Caco-2 (cell line): ENCODE results near the gene BBX. TPM values are rescaled to one million over a fixed set of nuclear protein-coding genes. Genes with fewer than 3 reads are reported as not detected.

Source experiments
- BruUV-seq: library from RNA; stranded (reverse); fragments of 400-500 nt; replicated peaks from 2 replicates; lab custom pipeline; 2021; lab: Mats Ljungman, UMichigan
- CTCF ChIA-PET: fragments of 300-600 bp; sonication (Branson Sonifier 250); formaldehyde crosslinking; loops from one replicate; lab custom pipeline; 2022; ENCODE audit warnings: antibody characterized with exemption; lab: Charles Lee
- POLR2A ChIA-PET: fragments of 300-600 bp; sonication (Branson Sonifier 250); formaldehyde crosslinking; loops from one replicate; lab custom pipeline; 2022; ENCODE audit warnings: antibody characterized with exemption; lab: Charles Lee
- DNase-seq, 2 experiments: peaks; one replicate each; pipeline versions ENCODE4 v3.0.0 to v3.0.0-alpha.2; 2020 to 2022
- H3K27me3 ChIP-seq: replicated peaks from 2 replicates; pipeline ENCODE4 v1.6.0; 2011; ENCODE audit warnings: low read length; ENCODE audit not compliant: control insufficient read depth, insufficient read depth
- H3K36me3 ChIP-seq: 2 replicates; pipeline ENCODE4 v1.5.1; 2011; ENCODE audit warnings: low read length; ENCODE audit not compliant: control insufficient read depth, insufficient read depth
- H3K4me1 ChIP-seq: fragments of 250-450 bp; sonication (Bioruptor Pico); 2 replicates; pipeline ENCODE4 v1.5.1; 2020; ENCODE audit warnings: mild to moderate bottlenecking
- H3K4me3 ChIP-seq: 2 replicates; pipeline ENCODE4 v1.5.1; 2011; ENCODE audit warnings: low read depth, mild to moderate bottlenecking, control low read depth, low read length
- H3K9me3 ChIP-seq: fragments of 250-450 bp; sonication (Bioruptor Pico); 2 replicates; pipeline ENCODE4 v1.5.1; 2020; ENCODE audit warnings: mild to moderate bottlenecking, moderate library complexity
- H3K27ac Mint-ChIP-seq: one replicate; pipeline ENCODE4 v1.8.0; 2022; ENCODE audit warnings: mixed read lengths; ENCODE audit not compliant: unreplicated experiment
- H3K27me3 Mint-ChIP-seq: one replicate; pipeline ENCODE4 v1.8.0; 2022; ENCODE audit warnings: mixed read lengths; ENCODE audit not compliant: insufficient read depth, unreplicated experiment
- H3K36me3 Mint-ChIP-seq: one replicate; pipeline ENCODE4 v1.8.0; 2022; ENCODE audit warnings: mild to moderate bottlenecking, mixed read lengths; ENCODE audit not compliant: insufficient read depth, unreplicated experiment
- H3K4me1 Mint-ChIP-seq: one replicate; pipeline ENCODE4 v1.8.0; 2022; ENCODE audit warnings: low read depth, mixed read lengths; ENCODE audit not compliant: unreplicated experiment
- H3K4me3 Mint-ChIP-seq: one replicate; pipeline ENCODE4 v1.8.0; 2022; ENCODE audit warnings: mild to moderate bottlenecking, moderate library complexity, mixed read lengths; ENCODE audit not compliant: unreplicated experiment
- H3K9me3 Mint-ChIP-seq: one replicate; pipeline ENCODE4 v1.8.0; 2022; ENCODE audit warnings: mixed read lengths; ENCODE audit not compliant: unreplicated experiment
- CTCF ChIP-seq, 2 experiments: fragments of 200-600 bp in 1 of 2; IDR thresholded peaks; 1 replicate in 1 of 2; 2 replicates in 1 of 2; pipeline versions ENCODE4 v1.5.1 to v1.8.0; 2011 to 2022; ENCODE audit warnings: antibody characterized with exemption in 1 of 2, control low read depth in 1 of 2, inconsistent platforms in 1 of 2, low read depth in 1 of 2, low read length in 1 of 2, mild to moderate bottlenecking in 1 of 2, moderate library complexity in 1 of 2; ENCODE audit not compliant: insufficient read depth in 1 of 2, severe bottlenecking in 1 of 2, unreplicated experiment in 1 of 2
- intact Hi-C: fragments of 100-400 bp; cut with micrococcal nuclease; formaldehyde crosslinking; loops from one replicate; pipeline ENCODE4 v1.10.0; 2022; ENCODE audit not compliant: unreplicated experiment
- total RNA-seq: library from RNA; stranded (reverse); gene quantifications from 2 replicates; pipeline ENCODE4 v1.2.3, GENCODE V29; 2022

Gene BBX
- total RNA-seq, 1 experiment from 2014 or later, result 2.6 TPM

- no peak overlapping the region for H3K4me3 Mint-ChIP-seq
- no peaks in the 10 kb centered on the region for H3K4me1 ChIP-seq
- H3K27me3 Mint-ChIP-seq, result no peaks in the 10 kb centered on the region
- intact Hi-C loops, result no loop called here
- H3K27ac Mint-ChIP-seq, result no peak overlapping the region
- no peaks in the 10 kb centered on the region for H3K27me3 ChIP-seq
- DNase-seq, result no peak
- H3K9me3 Mint-ChIP-seq, result no peaks in the 10 kb centered on the region
- H3K4me1 Mint-ChIP-seq, result no peaks in the 10 kb centered on the region
- ChIA-PET POLR2A (no interaction called here), CTCF (no interaction called here)
- TF ChIP-seq CTCF (IDR thresholded peaks at IDR 0.05; ENCODE audit: insufficient read depth in 1 of 2, low read depth in 1 of 2, low read length in 1 of 2, severe bottlenecking in 1 of 2, unreplicated experiment in 1 of 2), result no peak
- no peaks in the 10 kb centered on the region for H3K36me3 ChIP-seq
- H3K36me3 Mint-ChIP-seq, result no peaks in the 10 kb centered on the region
- no peaks in the 10 kb centered on the region for H3K9me3 ChIP-seq
- H3K4me3 ChIP-seq, result no peak overlapping the region
- BruUV-seq, result no TSS peak
Observed at GRCh38 chr3:107718547-107718946, 195.8 kb downstream of the BBX start.

GRCh38 chr3:107727102-107727501 is 204.3 kb downstream of the BBX start:
- no TSS peak for BruUV-seq
- POLR2A ChIA-PET, result no interaction called here
- no peaks in the 10 kb centered on the region for H3K27me3 ChIP-seq

GRCh38 chr3:107729686-107730085 is 206.9 kb downstream of the BBX start:
- no peaks in the 10 kb centered on the region for H3K4me1 ChIP-seq
- ChIA-PET POLR2A (no interaction called here), CTCF (no interaction called here)
- no peaks in the 10 kb centered on the region for H3K9me3 Mint-ChIP-seq
- H3K4me3 Mint-ChIP-seq, result no peak overlapping the region
- BruUV-seq, result no TSS peak
- H3K4me3 ChIP-seq, result no peak overlapping the region
- H3K27me3 ChIP-seq, result no peaks in the 10 kb centered on the region
- no peaks in the 10 kb centered on the region for H3K36me3 ChIP-seq
- peaks cover 8% of the 10 kb centered on the region for H3K27me3 Mint-ChIP-seq
- DNase-seq, result no peak
- H3K9me3 ChIP-seq, result no peaks in the 10 kb centered on the region
- no peaks in the 10 kb centered on the region for H3K4me1 Mint-ChIP-seq
- H3K27ac Mint-ChIP-seq, result no peak overlapping the region
- H3K36me3 Mint-ChIP-seq, result no peaks in the 10 kb centered on the region
- intact Hi-C loops, result no loop called here
- TF ChIP-seq CTCF (IDR thresholded peaks at IDR 0.05; ENCODE audit: insufficient read depth in 1 of 2, low read depth in 1 of 2, low read length in 1 of 2, severe bottlenecking in 1 of 2, unreplicated experiment in 1 of 2), result no peak

More at GRCh38 chr3:107727102-107727501, 204.3 kb downstream of the BBX start:
- Histone ChIP-seq H3K36me3 (no peaks in the 10 kb centered on the region), H3K4me3 (no peak overlapping the region), H3K9me3 (no peaks in the 10 kb centered on the region), H3K4me1 (no peaks in the 10 kb centered on the region)
- H3K36me3 Mint-ChIP-seq, result no peaks in the 10 kb centered on the region
- no peak overlapping the region for H3K27ac Mint-ChIP-seq
- intact Hi-C loops, result no loop called here
- peaks cover 8% of the 10 kb centered on the region for H3K27me3 Mint-ChIP-seq
- no peak overlapping the region for H3K4me3 Mint-ChIP-seq
- H3K9me3 Mint-ChIP-seq, result no peaks in the 10 kb centered on the region
- no peaks in the 10 kb centered on the region for H3K4me1 Mint-ChIP-seq
- no peak for TF ChIP-seq CTCF (IDR thresholded peaks at IDR 0.05; ENCODE audit: insufficient read depth in 1 of 2, low read depth in 1 of 2, low read length in 1 of 2, severe bottlenecking in 1 of 2, unreplicated experiment in 1 of 2)
- DNase-seq, result no peak
- CTCF ChIA-PET, result no interaction called here
